ENCODE measurements around the gene LRRC72. TPM values are rescaled to one million over a fixed set of nuclear protein-coding genes. Genes with fewer than 3 reads are reported as not detected.

Gene LRRC72
- total RNA-seq, 1 experiment from 2014 or later: not detected

GRCh38 chr7:16586081-16586874 is 59.7 kb downstream of the LRRC72 start:
- DNase-seq (ENCODE audit: low read depth, low spot score): no peak
- intact Hi-C loops (cut with micrococcal nuclease; ENCODE audit: unreplicated experiment): no loop called here
- in situ Hi-C loops (cut with HindIII; ENCODE audit: low pct_unique_long_range_greater_than_20kb, low sequenced_read_pairs): no loop called here
- H3K27ac ChIP-seq (ENCODE audit: low read length): no peak overlapping the region
- H3K36me3 ChIP-seq (ENCODE audit: control insufficient read depth, insufficient read depth, low read length): no peaks in the 10 kb centered on the region
- BruUV-seq (replicated peaks): no TSS peak
- no peaks in the 10 kb centered on the region for H3K9me3 ChIP-seq (ENCODE audit: control insufficient read depth, insufficient read depth, low read depth, low read length)
- no peaks in the 10 kb centered on the region for H3K4me1 ChIP-seq (ENCODE audit: control insufficient read depth, insufficient read depth, low read length)
- CTCF ChIA-PET: interaction anchor here (0.7 kb wide), 1 partner anchor 277 kb away, joined by 3 read pairs; no protein-coding TSS in a partner anchor
- POLR2A ChIA-PET: no interaction called here
- no peak for TF ChIP-seq REST (IDR thresholded peaks at IDR 0.05; ENCODE audit: insufficient read depth in 1 of 2, low read depth in 2 of 2, low read length in 1 of 2)
- TF ChIP-seq CTCF (IDR thresholded peaks at IDR 0.05): no peak
- no peak for TF ChIP-seq POLR2AphosphoS5 (IDR thresholded peaks at IDR 0.05; ENCODE audit: low read depth, low read length)
- TF ChIP-seq TCF7L2 (IDR thresholded peaks at IDR 0.05; ENCODE audit: low read depth, low read length): no peak
- TF ChIP-seq SIN3A (IDR thresholded peaks at IDR 0.05; ENCODE audit: borderline replicate concordance, insufficient read depth, low read depth, low read length): no peak
- no peaks in the 10 kb centered on the region for H3K27me3 ChIP-seq (ENCODE audit: control insufficient read depth, insufficient read depth, low read length)
- no peak for ATAC-seq
- no peak overlapping the region for H3K4me3 ChIP-seq (ENCODE audit: low read depth in 2 of 2, low read length in 2 of 2)

GRCh38 chr7:16587129-16587528 is 60.5 kb downstream of the LRRC72 start:
- in situ Hi-C loops (cut with HindIII; ENCODE audit: low pct_unique_long_range_greater_than_20kb, low sequenced_read_pairs) (no loop called here), intact Hi-C loops (cut with micrococcal nuclease; ENCODE audit: unreplicated experiment) (no loop called here)
- ChIA-PET POLR2A (no interaction called here), CTCF (interaction anchor here (0.7 kb wide), 1 partner anchor 276 kb away, joined by 3 read pairs; no protein-coding TSS in a partner anchor)
- no peak overlapping the region for H3K4me3 ChIP-seq (ENCODE audit: low read depth in 2 of 2, low read length in 2 of 2)
- H3K9me3 ChIP-seq (ENCODE audit: control insufficient read depth, insufficient read depth, low read depth, low read length): no peaks in the 10 kb centered on the region
- ATAC-seq (no peak), DNase-seq (ENCODE audit: low read depth, low spot score) (no peak)
- no peaks in the 10 kb centered on the region for H3K27me3 ChIP-seq (ENCODE audit: control insufficient read depth, insufficient read depth, low read length)
- no peak overlapping the region for H3K27ac ChIP-seq (ENCODE audit: low read length)
- H3K36me3 ChIP-seq (ENCODE audit: control insufficient read depth, insufficient read depth, low read length): no peaks in the 10 kb centered on the region
- no peaks in the 10 kb centered on the region for H3K4me1 ChIP-seq (ENCODE audit: control insufficient read depth, insufficient read depth, low read length)
- BruUV-seq (replicated peaks): no TSS peak
- TF ChIP-seq CTCF (IDR thresholded peaks at IDR 0.05): no peak
- no peak for TF ChIP-seq TCF7L2 (IDR thresholded peaks at IDR 0.05; ENCODE audit: low read depth, low read length)
- TF ChIP-seq SIN3A (IDR thresholded peaks at IDR 0.05; ENCODE audit: borderline replicate concordance, insufficient read depth, low read depth, low read length): no peak
- no peak for TF ChIP-seq POLR2AphosphoS5 (IDR thresholded peaks at IDR 0.05; ENCODE audit: low read depth, low read length)
- TF ChIP-seq REST (IDR thresholded peaks at IDR 0.05; ENCODE audit: insufficient read depth in 1 of 2, low read depth in 2 of 2, low read length in 1 of 2): no peak
